Muscle of back (tissue), 11 donors: ENCODE results near the gene ECM1. TPM values are rescaled to one million over a fixed set of nuclear protein-coding genes. Genes with fewer than 3 reads are reported as not detected.

Experiments used
- DNase-seq, 3 donors: peaks; one replicate each; pipeline versions ENCODE4 v3.0.0 to v3.0.0-alpha.2; 2013
- polyA plus RNA-seq, 10 donors: library from polyadenylated mRNA; unstranded; fragments of 120-200 nt; gene quantifications; one replicate each; pipeline ENCODE4 v1.2.1, GENCODE V29; 2013; ENCODE audit not compliant: insufficient read length in 10 of 10

Gene ECM1
- polyA plus RNA-seq, 10 donors = 3.3 to 13.7 (median 4.3) TPM

DNA sequence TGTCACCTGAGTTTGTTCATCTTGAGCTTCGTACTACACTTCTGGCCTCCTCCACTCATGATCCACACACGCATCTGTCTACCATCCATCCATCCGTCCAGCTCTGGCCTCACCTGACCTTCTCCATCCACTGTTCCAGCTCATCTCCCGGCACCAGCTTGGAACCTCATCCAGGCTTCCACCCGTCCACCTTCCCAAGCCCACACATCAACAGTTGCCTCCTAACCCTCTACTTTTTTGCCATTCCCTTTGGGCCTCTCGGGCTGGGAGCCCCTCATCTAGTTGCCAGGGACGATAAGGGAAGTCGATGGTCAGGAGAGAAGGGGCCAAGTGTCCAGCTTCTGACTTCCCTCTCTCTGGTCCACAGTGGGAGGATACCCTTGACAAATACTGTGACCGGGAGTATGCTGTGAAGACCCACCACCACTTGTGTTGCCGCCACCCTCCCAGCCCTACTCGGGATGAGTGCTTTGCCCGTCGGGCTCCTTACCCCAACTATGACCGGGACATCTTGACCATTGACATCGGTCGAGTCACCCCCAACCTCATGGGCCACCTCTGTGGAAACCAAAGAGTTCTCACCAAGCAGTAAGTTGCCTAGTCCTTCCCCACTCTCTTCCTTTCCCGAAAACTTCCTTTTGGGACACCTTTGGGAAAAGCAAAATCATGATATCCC is 4.2 kb downstream of the ECM1 start:
- no peak for DNase-seq

DNA sequence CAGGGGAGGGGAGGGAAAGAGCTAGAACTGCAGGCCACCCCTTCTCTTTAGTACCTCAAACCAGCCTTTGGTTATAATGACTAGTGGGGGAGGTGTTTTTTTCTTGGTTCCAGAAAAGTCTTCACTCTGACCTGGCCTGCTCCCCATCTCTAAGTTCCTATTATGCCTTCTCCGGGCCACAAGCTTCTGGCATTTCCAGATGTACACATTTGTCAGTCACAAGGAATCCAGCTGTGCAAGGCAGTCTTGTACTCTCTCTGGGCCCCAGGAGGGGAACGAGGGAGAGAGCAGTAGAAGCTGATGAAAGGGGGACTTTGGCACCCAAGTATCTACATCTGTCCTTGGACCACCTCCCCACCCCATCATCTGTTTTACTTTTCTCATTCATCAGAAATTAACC is 4.9 kb downstream of the ECM1 start:
- DNase-seq = no peak

GRCh38 chr1:150513351-150513791 is 5.5 kb downstream of the ECM1 start:
- no peak for DNase-seq

- DNase-seq = no peak
Measured at GRCh38 chr1:150514260-150514659, 6.4 kb downstream of the ECM1 start.

DNA sequence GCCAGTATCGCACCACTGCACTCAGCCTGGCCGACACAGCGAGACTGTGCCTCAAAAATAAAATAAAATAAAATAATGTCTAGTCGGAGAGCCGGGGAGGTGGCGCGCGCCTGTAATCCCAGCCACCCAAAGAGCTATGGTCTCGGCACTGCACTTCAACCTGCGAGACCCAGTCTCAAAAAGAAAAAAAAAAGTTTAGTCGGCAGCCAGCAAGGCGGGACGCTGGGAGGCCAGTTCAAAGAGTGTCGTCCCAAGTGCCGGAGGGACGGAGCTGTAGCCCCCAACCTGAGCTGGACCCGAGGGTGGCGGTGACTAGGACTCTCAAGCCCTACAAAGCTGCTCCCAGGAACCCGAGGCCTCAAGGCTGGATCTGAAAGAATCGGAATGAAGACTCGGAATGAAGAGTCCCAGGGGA is 7.0 kb downstream of the ECM1 start:
- DNase-seq = no peak

DNA sequence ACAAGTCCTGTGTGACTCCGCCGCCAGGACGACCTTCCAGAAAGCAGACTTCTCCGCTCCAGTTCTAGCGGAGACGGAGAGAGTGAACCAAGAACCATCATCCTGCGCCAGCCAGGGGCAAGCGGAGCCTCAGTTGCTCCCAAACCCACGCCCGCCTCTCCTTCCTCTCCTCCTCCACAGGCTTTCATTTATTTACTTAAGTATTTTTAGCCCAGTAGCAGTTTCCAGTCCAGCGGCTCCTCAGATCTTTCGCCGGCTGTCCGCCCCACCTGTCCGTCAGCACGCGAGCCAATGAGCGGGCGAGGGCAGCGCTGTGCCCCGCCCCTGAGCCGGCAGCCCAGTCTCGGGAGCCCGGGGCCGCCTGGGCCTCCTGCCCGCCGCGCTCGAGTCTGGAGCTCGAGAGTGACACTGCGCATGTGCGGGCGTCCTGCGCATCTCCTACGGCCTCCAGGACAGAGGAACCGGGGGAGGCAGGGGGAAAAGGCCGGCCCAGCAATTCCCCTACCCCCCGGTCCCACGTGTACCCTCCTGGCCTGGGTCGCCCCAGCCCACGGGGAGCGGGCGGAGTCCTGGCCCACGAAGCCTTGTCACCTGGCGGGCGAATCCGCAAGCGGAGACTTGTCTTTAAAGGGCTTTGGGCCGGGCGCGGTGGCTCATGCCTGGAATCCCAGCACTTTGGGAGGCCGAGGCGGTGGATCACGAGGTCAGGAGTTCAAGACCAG is 7.6 kb downstream of the ECM1 start, which contains the start of gene FALEC:
Gene FALEC, plus strand, starts transcription at position 425 of the 722 bp plus-strand sequence.
- peak; percentile 95 to 98 (median 96) for DNase-seq

DNA sequence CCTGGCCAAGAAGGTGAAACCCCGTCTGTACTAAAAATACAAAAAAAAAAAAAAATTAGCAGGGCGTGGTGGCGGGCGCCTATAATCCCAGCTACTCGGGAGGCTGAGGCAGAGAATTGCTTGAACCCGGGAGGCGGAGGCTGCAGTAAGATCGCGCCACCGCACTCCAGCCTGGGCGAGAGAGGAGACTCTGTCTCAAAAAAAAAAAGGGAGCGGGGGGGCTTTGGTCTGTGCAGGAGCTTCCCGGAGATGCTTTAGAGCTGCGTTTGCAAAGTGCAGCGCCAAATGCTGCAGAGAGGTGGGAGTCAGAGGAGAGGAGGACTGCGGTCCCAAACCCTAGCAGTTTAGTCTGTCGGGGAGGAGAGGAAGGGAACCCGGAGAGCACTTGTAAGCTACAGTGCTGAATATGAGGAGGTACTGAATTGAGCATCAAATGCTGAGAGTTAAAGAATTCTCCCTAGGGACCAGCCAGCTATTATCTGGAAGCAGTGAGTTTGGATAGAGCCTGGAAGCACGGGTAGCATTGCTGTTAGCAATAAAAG is 8.2 kb downstream of the ECM1 start:
- DNase-seq = peak in 1 of 3 donors; percentile 64

DNA sequence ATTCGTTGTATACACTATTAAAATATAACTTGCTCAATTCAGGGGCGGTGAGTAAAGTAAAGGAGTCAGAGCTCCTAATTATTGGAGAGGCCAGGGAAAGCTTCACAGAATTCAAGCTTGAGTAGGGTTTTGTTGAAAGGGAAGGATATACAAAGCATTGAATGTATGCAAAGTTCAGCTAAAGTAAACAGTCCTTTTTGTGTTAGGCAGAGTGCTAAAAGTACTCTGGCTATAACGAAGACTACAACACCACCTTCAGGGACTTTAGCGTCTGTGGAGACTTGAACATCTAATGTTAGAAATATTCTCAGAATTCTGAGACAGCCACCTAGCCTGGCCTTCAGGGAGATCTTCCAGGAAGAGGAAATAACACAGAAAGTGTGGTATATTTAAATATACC is 8.7 kb downstream of the ECM1 start:
- DNase-seq = no peak

DNA sequence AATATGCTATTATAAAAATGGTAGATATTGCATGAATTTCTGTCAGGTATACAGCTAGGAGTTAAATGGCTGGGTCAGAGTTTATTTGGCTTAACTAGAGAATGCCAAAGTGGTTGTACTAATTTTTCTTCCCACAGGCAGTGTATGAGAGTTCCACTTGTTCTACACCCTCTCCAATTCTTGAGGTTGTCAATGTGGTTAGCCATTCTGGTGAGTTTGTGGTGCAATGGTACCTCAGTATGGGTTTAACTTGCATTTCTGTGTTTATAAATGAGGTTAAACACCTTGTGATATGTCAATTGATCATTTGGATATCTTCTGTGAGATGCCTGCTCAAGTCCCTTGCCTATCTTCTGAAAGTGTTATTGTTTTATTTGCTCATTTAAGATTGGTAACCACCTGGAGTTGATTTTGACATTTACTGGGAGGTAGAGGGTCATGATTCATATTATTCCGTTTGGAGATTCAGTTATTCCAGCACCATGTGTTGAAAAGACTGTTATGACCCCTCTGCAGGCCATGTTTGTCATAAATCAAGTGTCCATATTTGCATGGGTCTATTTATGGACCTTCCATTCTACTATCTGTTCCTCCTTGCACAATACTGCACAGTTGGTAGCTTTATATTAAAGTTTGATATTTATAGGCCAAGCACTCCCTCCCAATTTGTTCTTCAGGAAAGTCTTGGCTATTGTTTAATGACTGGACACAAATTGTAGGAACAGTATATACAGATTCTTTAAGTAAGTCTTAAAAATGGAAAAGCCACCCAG is 13.5 kb downstream of the ECM1 start:
- DNase-seq = no peak

DNA sequence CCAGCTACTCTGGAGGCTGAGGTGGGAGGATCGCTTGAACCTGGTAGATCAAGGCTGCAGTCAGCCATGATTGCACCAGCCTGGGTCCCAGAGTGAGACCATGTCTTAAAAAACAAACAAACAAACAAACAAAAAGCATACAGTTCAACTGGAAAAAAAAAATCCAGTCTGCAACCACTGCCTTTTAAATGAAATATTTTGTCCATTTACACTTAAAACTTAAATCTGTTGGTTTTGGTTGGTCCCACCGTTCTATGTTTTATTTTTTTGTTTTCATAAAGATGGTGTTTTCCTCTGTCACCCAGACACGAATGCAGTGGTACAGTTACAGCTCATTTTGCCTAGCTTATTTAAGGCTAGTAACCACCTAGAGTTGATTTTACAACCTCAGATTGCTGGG is 17.4 kb downstream of the ECM1 start:
- DNase-seq = no peak

DNA sequence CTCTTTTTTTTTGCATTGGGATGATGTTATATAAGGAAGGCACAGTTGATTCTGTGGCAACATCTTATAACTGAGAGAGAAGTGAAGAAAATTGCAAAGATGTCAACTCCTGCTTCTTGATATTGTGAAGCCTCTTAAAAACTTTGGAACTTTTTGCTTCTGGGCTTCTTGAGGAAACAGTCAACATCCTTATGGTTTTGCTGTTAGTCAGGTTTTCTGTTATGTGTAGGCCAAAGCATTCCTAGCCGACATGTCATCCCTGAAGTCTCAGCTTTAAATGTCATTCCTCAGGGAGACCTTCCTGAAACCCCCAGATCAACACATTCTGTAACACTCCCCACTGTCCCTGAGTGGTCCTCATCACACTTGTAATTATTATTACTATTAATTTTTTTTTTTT is 20.3 kb downstream of the ECM1 start:
- DNase-seq = no peak

GRCh38 chr1:150529017-150529416 is 21.1 kb downstream of the ECM1 start:
- peak in 1 of 3 donors; percentile 66 for DNase-seq

- no peak for DNase-seq
Measured at GRCh38 chr1:150530491-150531159, 22.7 kb downstream of the ECM1 start.

DNA sequence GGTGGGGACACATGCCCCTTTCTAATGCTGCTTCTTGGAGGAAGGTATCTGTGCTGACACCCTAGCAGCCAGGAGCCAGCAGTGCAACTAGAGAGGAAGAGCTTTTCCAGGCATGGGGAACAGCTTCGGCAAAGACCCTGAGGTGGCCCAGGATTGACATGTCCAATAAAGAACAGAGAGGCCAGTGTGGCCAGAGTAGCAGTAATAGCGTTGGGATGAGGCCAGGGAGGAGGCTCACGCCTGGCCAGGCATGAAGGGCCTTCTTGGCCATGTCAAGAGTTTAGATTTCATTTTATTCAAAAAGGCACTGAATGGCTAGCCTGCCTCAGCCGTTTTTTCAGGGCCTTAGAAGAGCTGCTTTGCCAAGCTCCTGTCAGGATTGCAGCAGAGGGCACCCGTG is 25.0 kb downstream of the ECM1 start:
- DNase-seq = peak in 1 of 3 donors; percentile 47

GRCh38 chr1:150534002-150534401 is 26.1 kb downstream of the ECM1 start:
- no peak for DNase-seq

DNA sequence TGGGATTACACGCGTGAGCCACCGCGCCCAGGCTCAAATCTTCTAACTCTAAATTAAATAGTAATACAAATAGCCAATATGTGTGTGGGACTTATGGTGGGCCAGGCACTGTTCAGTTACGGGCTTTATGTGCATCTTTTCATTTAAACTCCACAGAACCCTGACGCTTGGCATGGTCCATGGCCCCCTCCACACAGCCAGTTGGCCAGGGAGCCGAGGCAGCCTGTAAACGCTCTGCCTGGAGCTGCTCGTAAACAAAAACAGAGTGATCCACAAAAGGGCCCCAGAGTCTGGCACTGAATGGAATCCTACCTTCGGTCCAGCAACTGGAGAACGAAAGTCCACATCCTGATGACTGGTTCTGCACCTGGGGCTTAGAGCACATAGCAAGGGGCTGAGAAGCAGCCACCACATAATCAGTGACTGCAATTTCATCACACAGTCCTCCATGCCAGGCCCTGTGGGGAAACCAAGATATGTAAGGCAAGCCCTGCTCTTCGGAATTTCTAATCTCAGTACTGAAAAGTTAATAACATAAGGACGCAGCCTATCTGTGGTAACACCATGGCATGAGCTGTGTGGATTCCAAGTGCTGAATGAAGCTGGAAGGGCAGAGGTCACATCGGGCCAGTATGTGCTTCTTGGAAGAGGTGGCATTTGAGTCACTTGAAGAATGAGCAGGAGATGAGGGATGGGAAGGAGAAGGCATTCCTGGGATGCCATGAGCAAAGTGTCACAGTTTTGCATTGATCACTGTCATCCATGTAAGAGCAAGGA is 27.8 kb downstream of the ECM1 start:
- peak in 1 of 3 donors; percentile 18 for DNase-seq

DNA sequence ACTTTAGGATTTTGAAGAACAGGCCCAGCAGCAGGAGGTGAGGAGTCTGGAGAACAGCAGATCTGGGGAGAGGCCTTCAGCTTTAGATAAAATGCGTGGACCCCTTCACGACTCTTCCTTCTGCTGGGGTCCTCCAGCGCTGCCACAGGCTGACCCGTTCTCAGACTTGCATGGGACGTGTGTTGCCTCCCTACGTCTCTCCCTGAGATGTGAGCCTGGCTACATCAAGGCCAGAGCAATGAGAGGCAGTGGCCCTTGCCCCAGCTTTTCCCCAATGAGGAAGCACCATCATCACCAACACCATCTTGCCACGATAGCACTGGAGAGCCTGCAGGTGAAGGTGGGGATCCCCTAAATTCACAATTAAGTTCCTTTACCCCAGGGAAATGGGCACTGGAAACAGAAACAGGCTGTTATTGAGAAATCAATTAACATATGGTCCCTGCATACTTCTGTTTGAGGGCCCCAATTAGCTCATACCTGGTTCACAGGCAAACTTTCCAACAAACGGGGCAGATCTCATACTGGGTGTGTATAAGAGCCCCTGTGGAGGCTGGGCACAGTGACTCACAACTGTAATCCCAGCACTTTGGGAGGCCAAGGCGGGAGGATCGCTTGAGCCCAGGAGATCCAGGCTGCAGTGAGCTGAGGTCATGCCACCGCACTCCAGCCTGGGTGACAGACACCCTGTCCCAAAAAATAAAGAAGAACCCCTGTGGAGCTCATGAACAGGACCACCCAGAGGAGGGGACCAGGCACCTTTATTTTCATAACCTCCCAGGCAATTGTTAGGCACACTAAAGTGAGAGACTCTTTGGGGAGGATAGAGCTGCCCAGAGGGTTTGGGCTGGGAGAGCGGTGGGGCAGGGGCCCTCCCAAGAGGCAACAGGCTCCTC is 29.2 kb downstream of the ECM1 start:
- DNase-seq = no peak

DNA sequence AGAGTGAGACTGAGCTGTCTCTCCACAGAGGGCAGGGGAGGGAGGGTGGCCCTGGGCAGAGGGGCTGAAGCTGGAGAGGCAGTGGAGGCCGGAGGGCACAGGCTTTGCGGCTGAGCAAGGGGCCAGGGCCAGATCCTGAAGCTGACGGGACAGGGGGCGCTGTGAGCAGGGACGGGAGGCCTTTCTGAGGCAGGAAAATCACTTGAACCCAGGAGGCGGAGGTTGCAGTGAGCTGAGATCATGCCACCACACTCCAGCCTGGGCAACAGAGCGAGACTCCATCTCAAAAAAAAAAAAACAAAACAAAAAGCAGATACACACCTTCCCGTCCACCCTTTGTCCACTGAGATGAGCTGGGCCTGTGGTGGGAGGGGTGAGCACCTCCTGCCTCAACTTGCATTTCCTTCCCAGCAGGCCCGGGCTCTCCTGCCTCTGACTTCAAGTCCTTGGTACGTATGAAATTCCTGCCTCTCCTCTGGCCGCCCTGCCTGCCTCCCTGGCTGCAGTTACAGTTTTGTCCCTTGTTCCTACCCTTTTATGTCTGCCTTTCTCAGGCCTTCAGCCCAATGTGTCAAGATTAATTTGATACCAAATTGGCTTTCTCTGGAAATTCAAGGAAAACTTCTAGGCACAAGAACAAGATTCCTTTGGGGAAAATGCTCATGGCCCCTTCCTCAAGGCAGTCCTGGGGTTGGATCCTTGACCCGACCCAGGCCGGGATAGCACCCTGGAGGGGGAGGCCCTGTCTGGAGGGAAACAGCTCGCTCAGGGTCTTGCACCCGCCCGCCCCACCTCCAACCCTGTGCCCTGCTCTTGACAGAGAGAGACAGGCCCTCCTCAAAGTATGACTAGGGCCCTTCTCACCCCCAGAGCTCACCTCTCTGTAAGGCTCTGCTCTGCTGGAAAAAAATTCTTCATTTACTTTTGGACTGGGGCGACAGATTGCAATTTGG is 30.1 kb downstream of the ECM1 start:
- DNase-seq = peak; percentile 75 to 84 (median 77)
